Kidney epithelial cell (primary cell): ENCODE measurements around the gene PHACTR2. TPM values are rescaled to one million over a fixed set of nuclear protein-coding genes. Genes with fewer than 3 reads are reported as not detected.

Source experiments
- DNase-seq: peaks from one replicate; pipeline ENCODE4 v3.0.0-alpha.2; 2010; ENCODE audit warnings: low read depth
- H3K27me3 ChIP-seq: 2 replicates; pipeline ENCODE4 v1.6.0; 2011; ENCODE audit warnings: low read length; ENCODE audit not compliant: control insufficient read depth, insufficient read depth
- H3K36me3 ChIP-seq: 2 replicates; pipeline ENCODE4 v1.5.1; 2011; ENCODE audit warnings: low read length; ENCODE audit not compliant: control insufficient read depth, insufficient read depth
- H3K4me3 ChIP-seq: 2 replicates; pipeline ENCODE4 v1.5.1; 2011; ENCODE audit warnings: low read depth, mild to moderate bottlenecking, control low read depth, low read length
- CTCF ChIP-seq: IDR thresholded peaks from 2 replicates; pipeline ENCODE4 v1.5.1; 2011; ENCODE audit warnings: mild to moderate bottlenecking, moderate library complexity, low read length, control low read depth, inconsistent platforms; ENCODE audit not compliant: insufficient read depth, poor library complexity, severe bottlenecking
- total RNA-seq: library from RNA; depleted of rRNA; stranded (reverse); fragments of >200 nt; gene quantifications from 2 replicates; pipeline ENCODE4 v1.2.3, GENCODE V29; 2015

The PHACTR2 gene
- total RNA-seq, 1 donor from 2014 or later: 19.6 TPM

GRCh38 chr6:143705569-143705968 lies 27.8 kb downstream of the PHACTR2 start:
- H3K36me3 ChIP-seq: no peaks in the 10 kb centered on the region
- H3K27me3 ChIP-seq: no peaks in the 10 kb centered on the region
- DNase-seq: no peak

GRCh38 chr6:143707697-143708096 lies 29.9 kb downstream of the PHACTR2 start:
- TF ChIP-seq CTCF: no peak
- H3K36me3 ChIP-seq: no peaks in the 10 kb centered on the region
- no peak overlapping the region for H3K4me3 ChIP-seq
- H3K27me3 ChIP-seq: no peaks in the 10 kb centered on the region
- DNase-seq: no peak

More at GRCh38 chr6:143705569-143705968, 27.8 kb downstream of the PHACTR2 start:
- TF ChIP-seq CTCF: no peak
- H3K4me3 ChIP-seq: no peak overlapping the region

GRCh38 chr6:143708889-143709288 lies 31.1 kb downstream of the PHACTR2 start:
- DNase-seq: no peak
- no peak for TF ChIP-seq CTCF
- Histone ChIP-seq H3K4me3 (no peak overlapping the region), H3K36me3 (no peaks in the 10 kb centered on the region), H3K27me3 (no peaks in the 10 kb centered on the region)

- no peak for TF ChIP-seq CTCF
- DNase-seq: no peak
- Histone ChIP-seq H3K4me3 (no peak overlapping the region), H3K27me3 (no peaks in the 10 kb centered on the region), H3K36me3 (no peaks in the 10 kb centered on the region)
These were observed 33.9 kb downstream of the PHACTR2 start for GRCh38 chr6:143711714-143712113.

GRCh38 chr6:143718472-143718871 lies 40.7 kb downstream of the PHACTR2 start:
- Histone ChIP-seq H3K36me3 (no peaks in the 10 kb centered on the region), H3K4me3 (no peak overlapping the region), H3K27me3 (no peaks in the 10 kb centered on the region)
- no peak for TF ChIP-seq CTCF
- no peak for DNase-seq

GRCh38 chr6:143721642-143722041 lies 43.9 kb downstream of the PHACTR2 start:
- H3K27me3 ChIP-seq: no peaks in the 10 kb centered on the region
- no peaks in the 10 kb centered on the region for H3K36me3 ChIP-seq
- DNase-seq: no peak
- no peak for TF ChIP-seq CTCF
- no peak overlapping the region for H3K4me3 ChIP-seq
